ENCODE data around the gene SLC22A25. TPM values are rescaled to one million over a fixed set of nuclear protein-coding genes. Genes with fewer than 3 reads are reported as not detected.
"Not testable (repeated sequence)": the region's sequence is repeated elsewhere in the genome, so short reads cannot be mapped to it uniquely, and the experiment has no call there.

SLC22A25 gene
- polyA plus RNA-seq, 3 donors, result 0.04 TPM; not detected in 2

DNA sequence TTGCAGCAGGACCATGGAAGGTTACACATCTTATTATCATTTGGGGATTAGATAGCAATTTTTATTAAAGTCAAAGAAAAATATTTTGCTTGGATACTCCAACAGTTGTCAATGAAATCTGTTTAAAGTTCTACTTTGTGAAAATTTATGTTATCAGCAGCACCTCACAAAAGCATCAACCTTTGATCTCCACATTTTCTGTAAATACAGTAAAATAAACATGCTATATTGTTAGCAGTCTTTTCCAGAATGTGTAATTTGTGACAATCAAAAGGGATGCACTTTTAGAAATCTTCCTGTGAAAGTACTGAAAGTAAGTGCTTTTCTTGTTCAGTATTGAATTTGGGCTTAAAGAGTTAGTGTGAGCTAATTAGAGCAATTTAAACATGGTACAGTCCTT lies 4.1 kb downstream of the SLC22A25 start:
- H3K27ac ChIP-seq (ENCODE audit: low read depth, low read length), result no peak overlapping the region

GRCh38 chr11:63237413-63237812 lies 6.0 kb downstream of the SLC22A25 start:
- H3K27ac ChIP-seq (ENCODE audit: low read depth, low read length), result no peak overlapping the region

- not testable (repeated sequence) for H3K27ac ChIP-seq (ENCODE audit: low read depth, low read length)
- 77 to 84% (median 82%) methylated on average over 7 of the region's 8 CpGs for WGBS, 3 donors
Observed at GRCh38 chr11:63235471-63236461, 7.6 kb downstream of the SLC22A25 start.

- 13 to 40% (median 33%) methylated on average over 1 of the region's 1 CpG for WGBS, 3 donors
- H3K27ac ChIP-seq (ENCODE audit: low read depth, low read length), result no peak overlapping the region
Observed at GRCh38 chr11:63229815-63230214, 13.6 kb downstream of the SLC22A25 start.

GRCh38 chr11:63227521-63228107 lies 15.8 kb downstream of the SLC22A25 start:
- WGBS, 3 donors, result 80 to 85% (median 82%) methylated on average over 2 of the region's 2 CpGs

GRCh38 chr11:63226488-63227114 lies 16.8 kb downstream of the SLC22A25 start:
- WGBS, 3 donors, result 86 to 100% (median 98%) methylated on average over 1 of the region's 1 CpG
- no peak overlapping the region for H3K27ac ChIP-seq (ENCODE audit: low read depth, low read length)

More at GRCh38 chr11:63227521-63228107, 15.8 kb downstream of the SLC22A25 start:
- no peak overlapping the region for H3K27ac ChIP-seq (ENCODE audit: low read depth, low read length)

DNA sequence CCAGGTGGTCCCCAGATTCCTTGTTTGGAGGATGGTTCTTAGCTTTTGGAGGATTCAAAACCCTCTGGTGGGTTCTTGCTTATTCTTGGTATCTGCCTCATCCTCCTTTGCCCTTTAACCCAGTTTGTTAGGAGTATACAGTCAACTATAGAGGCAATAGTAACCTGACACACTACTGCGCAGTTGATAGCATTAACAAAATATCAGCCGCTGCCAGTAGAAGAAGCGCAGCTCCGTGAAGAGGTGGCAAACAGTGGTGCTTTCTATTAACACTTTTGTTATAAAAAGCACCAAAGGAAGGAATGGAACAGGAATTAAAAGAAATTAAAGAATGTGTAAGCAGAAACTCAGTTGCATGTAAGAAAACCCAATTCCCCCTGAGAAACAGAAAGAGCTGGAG lies 29.3 kb downstream of the SLC22A25 start:
- WGBS, 3 donors, result 53 to 74% (median 55%) methylated on average over 4 of the region's 4 CpGs
- H3K27ac ChIP-seq (ENCODE audit: low read depth, low read length), result no peak overlapping the region

DNA sequence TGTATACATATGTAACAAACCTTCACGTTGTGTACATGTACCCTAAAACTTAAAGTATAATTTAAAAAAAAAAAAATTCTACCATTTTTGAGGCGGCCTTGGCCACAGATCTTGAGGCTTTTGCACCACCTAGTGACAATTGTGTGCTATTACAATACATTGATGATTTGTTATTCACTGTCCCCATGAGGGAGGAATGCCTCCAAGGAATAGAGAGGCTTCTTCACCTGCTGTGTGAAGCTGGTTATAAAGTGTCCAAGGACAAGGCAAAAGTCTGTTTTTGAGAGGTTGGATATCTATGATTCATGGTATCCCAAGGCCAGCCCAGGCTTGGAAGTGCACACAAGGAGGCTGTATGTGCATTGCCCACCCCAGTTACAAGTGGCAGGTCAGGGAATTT lies 30.7 kb downstream of the SLC22A25 start:
- no peak overlapping the region for H3K27ac ChIP-seq (ENCODE audit: low read depth, low read length)
- 0 to 9% (median 4%) methylated on average over 2 of the region's 2 CpGs for WGBS, 3 donors

DNA sequence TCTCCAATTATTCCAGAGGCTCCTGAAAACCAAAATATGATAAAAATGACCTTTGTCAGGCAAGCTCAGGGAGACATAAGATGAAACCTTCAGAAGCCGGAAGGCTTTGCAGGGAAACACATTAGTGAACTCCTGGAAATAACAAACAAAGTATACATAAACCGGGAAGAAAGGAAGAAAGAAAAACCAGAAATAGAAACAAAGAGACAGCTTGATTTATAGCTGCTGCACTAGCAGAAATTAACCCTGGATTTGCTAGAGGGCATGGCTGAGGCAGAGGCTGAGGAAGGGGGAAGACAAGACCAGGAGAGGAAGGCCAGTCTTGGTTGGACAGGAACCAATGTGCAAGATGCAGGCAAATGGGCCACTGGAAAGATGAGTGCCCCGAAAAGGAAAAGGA lies 33.3 kb downstream of the SLC22A25 start:
- H3K27ac ChIP-seq (ENCODE audit: low read depth, low read length), result no peak overlapping the region
- WGBS, 3 donors, result 34 to 51% (median 37%) methylated on average over 3 of the region's 3 CpGs

Other genes starting within 250 kb of the SLC22A25 start
- gene SLC22A8, start 227.8 kb downstream of the SLC22A25 start, polyA plus RNA-seq, result not detected
- gene SLC22A24, start 99.4 kb downstream of the SLC22A25 start, polyA plus RNA-seq, result not detected
- not detected for gene SLC22A9, start 126.2 kb upstream of the SLC22A25 start, polyA plus RNA-seq
- gene PLAAT5, start 247.6 kb upstream of the SLC22A25 start, polyA plus RNA-seq, result 10 to 100 TPM in 2 of 3 donors, 1 to 10 TPM in 1; 5.0 to 27.7 (median 11.1) TPM